ENCODE results near the gene AQP5.

DNA sequence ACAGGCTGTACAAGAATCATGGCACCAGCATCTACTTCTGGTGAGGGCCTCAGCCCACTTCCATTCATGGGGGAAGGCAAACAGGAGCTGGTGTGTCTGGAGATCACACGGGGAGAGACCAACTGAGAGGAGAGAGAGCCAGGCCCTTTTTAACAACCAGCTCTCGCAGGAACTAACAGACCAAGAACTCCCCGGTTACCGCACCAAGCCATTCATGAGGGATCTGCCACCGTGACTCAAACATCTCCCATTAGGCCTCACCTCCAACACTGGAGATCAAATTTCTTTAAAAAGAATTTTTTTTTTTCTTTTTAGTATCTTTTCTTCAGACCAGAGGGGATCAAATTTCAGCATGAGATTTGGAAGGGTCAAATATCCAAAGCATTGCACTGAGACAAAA, 27.9 kb upstream of the AQP5 start:
- TF ChIP-seq EP300 (IDR thresholded peaks at IDR 0.05) (no peak), POLR2A (IDR thresholded peaks at IDR 0.05) (no peak), POLR2AphosphoS5 (IDR thresholded peaks at IDR 0.05) (no peak)
